ENCODE data around the gene OR5K1. TPM values are rescaled to one million over a fixed set of nuclear protein-coding genes. Genes with fewer than 3 reads are reported as not detected.

Gene OR5K1
- total and polyA plus RNA-seq, 11 donors, result not detected

- peaks cover 0 to 33% (median 26%) of the 10 kb centered on the region in 12 donors for H3K4me1 ChIP-seq
- no peaks in the 10 kb centered on the region for H3K27me3 ChIP-seq
- ATAC-seq (no peak), DNase-seq (no peak)
- H3K27ac ChIP-seq, result no peak overlapping the region
- no peaks in the 10 kb centered on the region for H3K9me3 ChIP-seq
- no peak overlapping the region for H3K4me3 ChIP-seq
- no peak for TF ChIP-seq POLR2A (IDR thresholded peaks at IDR 0.05)
- TF ChIP-seq, protein P1, sequence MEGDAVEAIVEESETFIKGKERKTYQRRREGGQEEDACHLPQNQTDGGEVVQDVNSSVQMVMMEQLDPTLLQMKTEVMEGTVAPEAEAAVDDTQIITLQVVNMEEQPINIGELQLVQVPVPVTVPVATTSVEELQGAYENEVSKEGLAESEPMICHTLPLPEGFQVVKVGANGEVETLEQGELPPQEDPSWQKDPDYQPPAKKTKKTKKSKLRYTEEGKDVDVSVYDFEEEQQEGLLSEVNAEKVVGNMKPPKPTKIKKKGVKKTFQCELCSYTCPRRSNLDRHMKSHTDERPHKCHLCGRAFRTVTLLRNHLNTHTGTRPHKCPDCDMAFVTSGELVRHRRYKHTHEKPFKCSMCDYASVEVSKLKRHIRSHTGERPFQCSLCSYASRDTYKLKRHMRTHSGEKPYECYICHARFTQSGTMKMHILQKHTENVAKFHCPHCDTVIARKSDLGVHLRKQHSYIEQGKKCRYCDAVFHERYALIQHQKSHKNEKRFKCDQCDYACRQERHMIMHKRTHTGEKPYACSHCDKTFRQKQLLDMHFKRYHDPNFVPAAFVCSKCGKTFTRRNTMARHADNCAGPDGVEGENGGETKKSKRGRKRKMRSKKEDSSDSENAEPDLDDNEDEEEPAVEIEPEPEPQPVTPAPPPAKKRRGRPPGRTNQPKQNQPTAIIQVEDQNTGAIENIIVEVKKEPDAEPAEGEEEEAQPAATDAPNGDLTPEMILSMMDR (IDR thresholded peaks at IDR 0.05), result no peak
- peaks cover 0 to 65% (median 55%) of the 10 kb centered on the region in 9 donors for H3K36me3 ChIP-seq
- 92 to 100% (median 94%) methylated on average over 1 of the region's 1 CpG for WGBS, 4 donors
- intact Hi-C loops (cut with DNase I), result loop anchor here in 1 of 10 donors (5.0 kb wide), 1 partner anchor 73 kb away; the partner anchor contains the start of gene CPOX
Observed at GRCh38 chr3:98519351-98519750, 56.4 kb downstream of the OR5K1 start.

DNA sequence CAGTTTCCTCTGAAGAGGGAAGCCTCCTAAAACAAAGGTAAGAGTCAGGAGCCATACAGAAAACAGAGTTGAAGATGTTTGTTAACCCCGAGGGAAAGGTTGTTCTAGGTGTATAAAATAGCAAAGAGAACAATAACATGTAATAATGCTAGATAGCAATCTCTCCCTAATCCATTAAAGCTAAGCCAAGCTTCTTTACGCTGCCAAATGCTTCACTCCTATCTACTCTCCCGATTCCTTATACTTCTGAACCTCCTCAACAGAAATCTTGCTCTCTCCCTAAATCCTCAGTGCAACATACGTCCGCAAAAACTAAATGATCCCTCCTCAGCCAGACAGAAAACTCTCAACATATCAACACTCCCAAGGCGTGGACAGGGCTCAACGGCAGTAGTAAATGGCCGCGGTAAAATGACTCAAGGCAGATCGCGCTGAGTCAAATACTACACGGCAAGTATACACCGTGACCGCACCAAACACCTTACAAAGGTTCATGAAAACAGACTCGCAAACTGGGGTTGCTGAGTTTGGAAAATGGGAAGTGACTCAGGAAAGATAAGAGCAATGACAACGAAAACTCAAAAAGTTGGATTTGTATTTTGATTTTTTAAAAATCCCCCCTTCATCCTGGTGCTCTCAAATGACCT, 59.0 kb downstream of the OR5K1 start:
- Histone ChIP-seq H3K27ac (peak overlapping the region; percentile 92 to 98 (median 95)), H3K36me3 (peaks cover 0 to 41% (median 31%) of the 10 kb centered on the region in 9 donors), H3K9me3 (no peaks in the 10 kb centered on the region), H3K4me1 (peaks cover 0 to 30% (median 20%) of the 10 kb centered on the region in 12 donors), H3K27me3 (no peaks in the 10 kb centered on the region), H3K4me3 (peak overlapping the region; percentile 60 to 94 (median 74))
- DNase-seq (peak in 4 of 5 donors; percentile 22 to 43 (median 28)), ATAC-seq (peak; percentile 22 to 64 (median 40))
- intact Hi-C loops (cut with DNase I), result loop anchor here in 8 of 10 donors (2.0 to 10.0 kb wide), 6 partner anchors 70 to 1883 kb away; partner anchors contain the start of genes CPOX (in 8 of the 8), DCBLD2 (in 1 of the 8), LNP1 (in 1 of the 8) and TOMM70 (in 1 of the 8)
- WGBS, 4 donors, result 0 to 1% (median 0%) methylated on average over 16 of the region's 16 CpGs
- TF ChIP-seq POLR2A (IDR thresholded peaks at IDR 0.05), result no peak
- TF ChIP-seq, protein P1 (IDR thresholded peaks at IDR 0.05), result no peak

Other genes starting within 250 kb of the OR5K1 start
- not detected for gene OR5H6, start 199.0 kb upstream of the OR5K1 start, total RNA-seq
- gene OR5H6, start 199.0 kb upstream of the OR5K1 start, polyA plus RNA-seq, result not detected
- gene OR5H2, start 180.7 kb upstream of the OR5K1 start, total RNA-seq, result not detected
- gene OR5H2, start 180.7 kb upstream of the OR5K1 start, polyA plus RNA-seq, result not detected
- not detected for gene OR5K4, start 109.3 kb upstream of the OR5K1 start, total RNA-seq
- not detected for gene OR5K4, start 109.3 kb upstream of the OR5K1 start, polyA plus RNA-seq
- not detected for gene OR5K3, start 72.5 kb upstream of the OR5K1 start, total RNA-seq
- not detected for gene OR5K3, start 72.5 kb upstream of the OR5K1 start, polyA plus RNA-seq
- gene OR5K2, start 34.5 kb downstream of the OR5K1 start, total RNA-seq, result not detected
- gene OR5K2, start 34.5 kb downstream of the OR5K1 start, polyA plus RNA-seq, result not detected
- 100 to 1,000 TPM in 2 of 9 donors, 10 to 100 TPM in 7; 64.2 to 155 (median 77.0) TPM for gene CLDND1, start 59.7 kb downstream of the OR5K1 start, total RNA-seq
- 10 to 100 TPM; 55.0 to 86.9 TPM for gene CLDND1, start 59.7 kb downstream of the OR5K1 start, polyA plus RNA-seq
- not detected for gene GPR15, start 68.8 kb downstream of the OR5K1 start, total RNA-seq
- gene GPR15, start 68.8 kb downstream of the OR5K1 start, polyA plus RNA-seq, result not detected
- gene CPOX, start 130.4 kb downstream of the OR5K1 start, total RNA-seq, result 10 to 100 TPM in 7 of 9 donors, 1 to 10 TPM in 2; 7.7 to 13.6 (median 12.4) TPM
- 10 to 100 TPM in 1 of 2 donors, 1 to 10 TPM in 1; 8.2 to 13.1 TPM for gene CPOX, start 130.4 kb downstream of the OR5K1 start, polyA plus RNA-seq

Measured in heart left ventricle (tissue), 16 donors.